Superior temporal gyrus (tissue), 1 donor: Measurements from ENCODE around the gene FXYD7.
"Not testable (repeated sequence)": the region's sequence is repeated elsewhere in the genome, so short reads cannot be mapped to it uniquely, and the experiment has no call there.

Experiments used
- DNase-seq: peaks from one replicate; pipeline ENCODE4 v3.0.0-alpha.2; 2016; ENCODE audit errors: extremely low spot score

FXYD7 gene

GRCh38 chr19:35165200-35166058 lies 22.4 kb downstream of the FXYD7 start:
- DNase-seq = no peak

GRCh38 chr19:35166100-35167063 lies 23.3 kb downstream of the FXYD7 start:
- no peak for DNase-seq

DNA sequence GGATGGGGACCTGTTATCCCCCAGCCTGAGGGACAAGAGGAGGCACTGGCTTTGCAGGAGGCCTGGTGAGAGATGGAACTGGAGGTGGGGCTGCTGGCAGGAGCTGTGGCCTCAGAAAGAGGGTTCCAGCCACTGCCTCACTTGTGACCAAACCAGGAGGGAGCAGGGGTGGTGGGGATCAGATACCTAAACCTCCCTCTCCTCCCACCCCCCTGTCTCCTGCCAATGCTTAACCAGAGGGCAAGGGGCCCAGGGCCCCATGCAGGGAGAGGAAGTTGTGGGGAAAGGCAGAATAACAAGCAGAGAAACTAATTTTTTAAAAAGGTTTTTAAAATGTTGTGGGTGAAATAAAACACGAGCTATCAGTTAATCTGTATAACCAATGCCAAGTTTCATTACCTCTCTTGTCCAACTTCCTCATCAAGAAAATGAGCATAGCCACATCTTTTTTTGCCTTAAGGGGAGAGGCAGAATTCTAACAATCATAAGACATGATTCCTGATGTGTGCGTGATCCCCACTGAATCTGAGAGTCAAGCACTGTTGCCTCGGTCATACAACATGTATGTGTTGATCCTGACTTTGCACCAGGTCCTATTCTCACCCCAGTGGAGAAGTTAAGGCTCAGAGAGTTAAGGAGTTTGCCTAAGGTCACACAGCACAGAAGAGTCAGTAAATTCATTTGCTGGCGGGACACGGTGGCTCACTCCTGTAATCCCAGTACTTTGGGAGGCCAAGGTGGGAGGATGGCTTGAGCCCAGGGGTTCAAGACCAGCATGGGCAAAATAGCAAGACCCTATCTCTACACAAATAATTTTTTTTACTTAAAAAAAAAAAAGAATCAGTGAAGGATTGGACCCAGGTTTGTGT lies 24.4 kb downstream of the FXYD7 start:
- no peak for DNase-seq

DNA sequence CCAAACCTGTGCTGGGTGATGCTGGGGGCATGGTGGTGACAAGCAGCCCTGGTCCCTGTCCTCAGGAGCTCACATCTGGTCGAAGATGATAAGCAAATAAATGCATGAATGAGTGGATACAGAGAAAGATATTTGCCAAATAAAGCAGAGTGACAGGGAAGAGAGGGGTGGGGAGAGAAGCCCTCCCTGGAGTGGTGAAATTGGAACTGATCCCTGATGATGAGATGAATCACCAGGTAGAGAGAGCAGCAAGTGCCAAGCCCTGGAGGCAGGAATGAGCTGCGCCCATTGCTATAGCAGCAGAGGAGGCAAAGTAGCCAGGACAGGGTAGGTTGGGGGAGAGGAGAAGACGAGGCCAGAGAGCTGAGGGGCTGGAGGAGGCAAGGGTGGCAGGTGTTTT lies 25.1 kb downstream of the FXYD7 start:
- no peak for DNase-seq

DNA sequence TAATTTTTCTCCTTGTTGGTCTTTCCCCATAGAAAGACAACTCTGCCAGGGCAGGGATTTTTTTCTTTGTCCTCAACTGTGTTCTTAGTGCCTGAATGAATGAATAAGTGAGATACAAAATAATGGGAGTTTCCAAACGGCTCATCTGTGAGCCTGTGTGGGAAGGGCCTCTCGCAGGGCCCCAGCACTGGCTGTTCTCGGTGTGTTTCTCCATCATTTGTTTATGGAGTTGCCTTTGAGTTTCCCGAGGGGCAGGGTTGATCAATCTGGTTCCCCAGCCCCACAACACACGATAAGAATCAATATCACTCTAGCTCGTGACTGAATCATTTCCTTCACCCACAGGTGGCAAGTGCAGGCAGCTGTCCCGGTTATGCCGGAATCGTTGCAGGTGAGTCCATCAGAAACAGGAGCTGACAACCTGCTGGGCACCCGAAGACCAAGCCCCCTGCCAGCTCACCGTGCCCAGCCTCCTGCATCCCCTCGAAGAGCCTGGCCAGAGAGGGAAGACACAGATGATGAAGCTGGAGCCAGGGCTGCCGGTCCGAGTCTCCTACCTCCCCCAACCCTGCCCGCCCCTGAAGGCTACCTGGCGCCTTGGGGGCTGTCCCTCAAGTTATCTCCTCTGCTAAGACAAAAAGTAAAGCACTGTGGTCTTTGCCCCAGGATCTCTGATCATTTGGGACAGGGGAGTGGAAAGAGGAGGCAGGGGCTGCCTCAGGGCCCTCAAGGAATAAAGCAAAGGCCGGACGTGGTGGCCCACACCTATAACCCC lies 26.4 kb downstream of the FXYD7 start:
- no peak for DNase-seq

- DNase-seq = no peak
Measured at GRCh38 chr19:35170359-35171061, 27.5 kb downstream of the FXYD7 start.

DNA sequence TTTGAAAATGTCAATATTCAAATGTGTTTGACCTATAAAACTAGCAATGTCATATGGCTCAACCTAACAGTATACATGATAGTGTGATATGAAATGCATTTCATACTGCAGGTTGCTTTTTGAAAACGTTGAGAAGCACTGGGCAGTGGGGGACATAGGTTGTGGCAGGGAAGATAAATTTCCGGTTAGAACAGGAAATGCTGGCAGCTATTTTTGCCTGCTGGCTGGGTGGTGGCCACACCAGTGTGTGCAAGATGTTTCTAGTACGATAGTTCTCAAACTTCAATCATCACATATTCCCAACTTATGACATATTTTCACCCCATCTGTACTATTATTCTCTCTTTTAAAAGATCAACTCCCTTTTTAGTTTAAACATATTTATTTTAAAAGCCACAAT lies 28.7 kb downstream of the FXYD7 start:
- DNase-seq = no peak

DNA sequence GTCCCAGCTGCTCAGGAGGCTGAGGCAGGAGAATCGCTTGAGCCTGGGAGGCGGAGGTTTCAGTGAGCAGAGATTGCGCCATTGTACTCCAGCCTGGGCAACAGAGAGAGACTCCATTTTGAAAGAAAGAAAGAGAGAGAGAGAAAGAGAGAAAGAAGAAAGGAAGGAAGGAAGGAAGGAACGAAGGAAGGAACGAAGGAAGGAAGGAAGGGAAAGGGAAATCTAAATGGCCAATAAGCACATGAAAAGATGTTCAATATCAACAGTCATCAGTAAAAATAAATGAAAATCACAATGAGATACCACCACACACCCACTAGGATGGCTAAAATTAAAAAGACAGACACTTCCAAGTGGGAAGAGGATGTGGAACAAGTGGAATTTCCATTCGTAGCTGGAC lies 31.2 kb downstream of the FXYD7 start:
- no peak for DNase-seq

DNA sequence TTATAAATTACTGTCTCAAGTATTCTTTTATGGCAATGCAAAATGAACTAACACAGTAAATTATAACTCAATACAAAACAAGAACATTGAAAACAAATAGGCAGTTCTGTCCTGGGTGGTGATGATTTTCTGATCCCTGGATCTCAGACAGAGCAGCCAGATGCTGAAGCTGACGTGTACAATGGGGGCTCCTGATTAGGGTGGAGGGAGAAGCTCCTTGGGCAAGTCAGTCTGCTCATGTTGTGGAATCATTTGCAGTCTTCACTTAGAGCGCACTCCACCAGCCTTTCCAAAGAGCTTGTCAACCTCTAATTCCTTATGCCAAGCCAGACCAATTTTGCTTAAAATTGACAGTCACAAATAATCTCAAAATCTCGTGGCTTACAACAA lies 33.1 kb downstream of the FXYD7 start:
- DNase-seq = no peak

GRCh38 chr19:35177377-35178274 lies 34.6 kb downstream of the FXYD7 start:
- DNase-seq = no peak

GRCh38 chr19:35178701-35179100 lies 35.6 kb downstream of the FXYD7 start:
- no peak for DNase-seq

DNA sequence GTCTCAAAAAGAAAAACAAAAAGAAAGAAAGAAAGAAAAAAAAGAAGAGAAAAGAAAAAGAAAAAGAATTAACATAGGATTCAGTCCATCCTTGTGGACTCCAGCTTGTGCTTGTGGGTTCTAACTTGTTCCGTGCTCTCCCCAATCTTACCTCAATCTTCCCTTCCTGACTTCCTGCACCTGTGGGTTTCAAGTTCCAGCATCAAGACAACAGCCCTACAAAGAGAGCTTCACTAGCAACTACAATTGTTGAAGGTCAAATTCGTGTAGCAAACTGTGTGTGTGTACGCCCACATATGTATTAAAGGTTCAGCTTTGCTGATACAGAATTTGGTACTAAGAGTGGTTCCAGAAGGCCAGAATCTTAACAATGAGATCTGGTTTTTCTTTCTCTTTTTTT lies 36.8 kb downstream of the FXYD7 start:
- no peak for DNase-seq

DNA sequence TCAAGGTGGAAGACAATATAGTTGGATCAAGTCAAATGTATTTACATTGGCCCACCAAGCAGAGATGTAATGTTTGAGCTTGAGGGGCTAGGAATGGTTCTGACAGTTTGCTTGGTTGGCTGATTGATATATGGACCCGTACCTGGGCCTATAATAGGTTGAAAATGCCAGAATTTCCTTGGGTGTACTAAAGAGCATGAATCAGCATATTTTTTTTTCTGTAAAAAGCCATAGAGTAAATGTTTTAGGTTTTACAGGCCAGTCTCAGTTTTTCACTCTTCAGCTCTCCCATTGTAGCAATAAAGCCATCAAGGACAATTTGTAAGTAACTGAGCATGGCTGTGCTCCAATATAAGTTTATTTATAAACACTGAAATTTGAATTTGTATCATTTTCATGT lies 38.3 kb downstream of the FXYD7 start:
- no peak for DNase-seq

DNA sequence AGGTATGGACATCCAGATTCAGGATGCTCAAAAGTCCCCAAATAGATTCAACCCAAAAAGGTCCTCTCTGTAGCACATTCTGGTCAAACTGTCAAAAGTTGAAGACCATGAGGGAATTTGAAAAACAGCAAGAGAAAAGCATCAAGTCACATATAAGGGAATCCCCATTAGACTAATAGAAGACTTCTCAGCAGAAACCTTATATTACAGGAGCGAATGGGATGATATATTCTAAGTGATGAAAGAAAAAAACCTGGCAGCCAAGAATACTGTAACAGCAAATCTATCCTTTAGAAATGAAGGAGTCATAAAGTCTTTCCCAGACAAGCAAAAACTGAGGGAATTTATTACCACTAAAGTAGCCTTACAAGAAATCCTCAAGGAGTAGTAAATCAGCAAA lies 41.2 kb downstream of the FXYD7 start:
- no peak for DNase-seq

DNA sequence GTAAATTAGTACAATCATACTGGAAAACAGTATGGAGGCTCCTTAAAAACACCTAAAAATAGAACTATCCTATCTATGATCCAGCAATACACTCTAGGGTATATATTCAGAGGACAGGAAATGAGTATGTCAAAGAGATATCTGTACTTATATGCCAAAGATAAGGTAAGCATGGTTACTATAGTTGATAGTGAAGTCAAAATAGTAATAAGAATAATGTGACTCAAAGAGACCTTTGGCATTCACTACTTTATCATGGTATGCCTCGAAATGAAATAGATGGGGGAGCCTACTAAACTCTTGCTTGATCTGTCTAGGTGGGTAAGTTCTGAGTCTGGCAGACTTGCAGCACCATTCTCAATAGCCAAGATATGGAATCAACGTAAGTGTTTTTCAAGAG lies 41.8 kb downstream of the FXYD7 start:
- DNase-seq = no peak

DNA sequence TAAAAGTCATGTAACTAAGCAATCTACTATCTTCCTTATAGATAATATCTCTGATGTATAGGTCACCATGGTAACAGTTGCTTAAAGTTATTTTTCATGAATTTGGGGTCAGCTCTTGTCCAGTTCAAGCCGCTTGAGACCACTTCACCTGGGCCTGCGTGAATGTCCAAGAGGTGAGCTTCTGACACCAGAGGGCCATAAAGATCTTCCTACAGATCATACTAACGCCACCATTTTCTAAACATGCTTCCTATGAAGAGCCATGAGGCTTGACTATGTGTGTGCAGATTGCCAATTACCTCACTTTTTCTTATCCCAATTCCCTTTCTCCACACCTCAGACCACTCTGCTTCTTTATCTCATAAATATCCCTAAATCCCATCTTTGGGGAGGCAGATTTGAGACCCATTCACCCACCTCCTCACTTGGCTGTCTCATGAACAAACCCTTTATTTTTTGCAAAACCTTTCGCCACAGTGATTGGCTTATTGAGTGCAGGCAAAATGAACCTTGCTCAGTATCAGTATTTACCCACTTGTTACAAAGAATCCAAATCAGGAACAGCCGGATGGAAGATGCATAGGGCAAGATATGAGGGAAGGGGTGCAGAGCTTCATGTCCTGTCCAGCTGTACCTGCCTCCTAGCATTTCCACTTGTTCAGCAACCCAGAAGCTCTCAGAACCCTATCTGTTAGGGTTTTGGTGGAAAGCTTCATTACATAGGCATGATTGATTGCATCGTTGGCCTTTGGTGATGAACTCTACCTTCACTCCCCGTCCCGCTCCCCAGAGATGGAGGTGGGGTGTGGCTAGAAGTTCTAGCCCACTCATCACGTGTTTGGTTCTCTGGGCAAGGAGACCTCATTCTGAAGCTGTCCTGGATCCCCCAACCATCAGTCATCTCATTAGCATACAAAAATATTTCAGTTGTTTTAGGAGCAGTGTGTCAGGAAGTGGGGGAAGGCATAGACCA lies 51.2 kb downstream of the FXYD7 start:
- DNase-seq = no peak

DNA sequence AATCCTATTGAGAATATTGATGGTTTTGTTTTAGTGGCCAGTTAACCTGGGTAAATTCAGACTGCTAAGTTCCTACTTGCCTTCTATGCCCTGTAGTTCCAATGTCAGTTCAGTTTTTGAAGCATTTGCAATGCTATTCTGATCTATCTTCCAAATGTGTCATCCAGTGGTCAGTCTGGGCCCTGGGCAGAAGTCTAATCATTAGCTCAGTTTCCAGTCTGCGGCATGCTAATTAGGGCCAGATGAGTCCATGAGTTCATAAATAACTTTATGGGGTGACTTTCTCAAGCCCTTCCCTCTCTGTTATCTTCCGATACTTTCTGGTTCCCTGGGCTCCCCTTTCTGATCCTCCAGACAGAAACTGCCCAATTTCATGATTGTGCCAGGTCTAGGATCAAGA lies 52.8 kb downstream of the FXYD7 start:
- DNase-seq = no peak

GRCh38 chr19:35196861-35197260 lies 53.8 kb downstream of the FXYD7 start:
- DNase-seq = not testable (repeated sequence)
